Measurements from ENCODE around the gene CYTH3. TPM values are rescaled to one million over a fixed set of nuclear protein-coding genes. Genes with fewer than 3 reads are reported as not detected.

CYTH3 gene
- polyA plus RNA-seq, 1 donor (not counting 4 experiments of a cell fraction or from before 2014, with no cell fraction given) = 28.4 TPM

DNA sequence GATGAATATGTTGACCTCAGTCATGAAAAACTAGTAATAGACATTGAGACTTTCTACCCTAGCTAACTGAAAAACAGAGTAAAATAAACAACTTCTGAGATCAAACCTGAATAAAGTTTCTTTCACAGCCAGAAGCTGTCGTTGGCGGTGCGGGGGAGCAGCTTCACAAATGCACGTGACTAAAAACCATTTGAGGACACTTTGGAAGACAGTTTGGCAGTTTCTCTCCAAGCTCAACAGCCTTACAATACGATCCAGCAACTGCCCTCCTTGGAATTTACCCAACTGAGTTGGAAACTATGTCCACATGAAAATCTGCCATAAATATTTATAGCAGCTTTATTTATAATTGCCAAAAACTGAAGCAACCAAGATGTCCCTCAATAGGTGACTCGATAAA, 63.1 kb downstream of the CYTH3 start:
- H3K4me1 ChIP-seq (ENCODE audit: control insufficient read depth, extremely low read depth, insufficient read depth, low read length) = no peaks in the 10 kb centered on the region
- H3K27ac ChIP-seq (ENCODE audit: control insufficient read depth, insufficient read depth, low read length) = no peak overlapping the region
- H2AFZ ChIP-seq (ENCODE audit: control insufficient read depth, low read length) = no peak overlapping the region
- peaks cover 82% of the 10 kb centered on the region for H3K79me2 ChIP-seq (ENCODE audit: control insufficient read depth, insufficient read depth, low read length)
- peaks cover 3% of the 10 kb centered on the region for H3K9me1 ChIP-seq (ENCODE audit: control insufficient read depth, extremely low read depth, insufficient read depth, low read length)
- H4K20me1 ChIP-seq (ENCODE audit: control insufficient read depth, extremely low read depth, insufficient read depth, low read length) = no peaks in the 10 kb centered on the region
- H3K36me3 ChIP-seq (ENCODE audit: control insufficient read depth in 2 of 2, extremely low read depth in 1 of 2, insufficient read depth in 2 of 2, low read length in 2 of 2) = no peaks in the 10 kb centered on the region
- H3K27me3 ChIP-seq (ENCODE audit: control insufficient read depth, extremely low read depth, insufficient read depth, low read length) = no peaks in the 10 kb centered on the region
- H3K9ac ChIP-seq (ENCODE audit: control insufficient read depth, extremely low read depth, insufficient read depth, low read length) = no peak overlapping the region
- no peak overlapping the region for H3K4me2 ChIP-seq (ENCODE audit: control insufficient read depth, extremely low read depth, insufficient read depth, low read depth, low read length)
- dilution Hi-C loops (cut with MboI; ENCODE audit: extremely low pct_ligation_motif_present, low sequenced_read_pairs) = no loop called here
- TF ChIP-seq, protein P1, sequence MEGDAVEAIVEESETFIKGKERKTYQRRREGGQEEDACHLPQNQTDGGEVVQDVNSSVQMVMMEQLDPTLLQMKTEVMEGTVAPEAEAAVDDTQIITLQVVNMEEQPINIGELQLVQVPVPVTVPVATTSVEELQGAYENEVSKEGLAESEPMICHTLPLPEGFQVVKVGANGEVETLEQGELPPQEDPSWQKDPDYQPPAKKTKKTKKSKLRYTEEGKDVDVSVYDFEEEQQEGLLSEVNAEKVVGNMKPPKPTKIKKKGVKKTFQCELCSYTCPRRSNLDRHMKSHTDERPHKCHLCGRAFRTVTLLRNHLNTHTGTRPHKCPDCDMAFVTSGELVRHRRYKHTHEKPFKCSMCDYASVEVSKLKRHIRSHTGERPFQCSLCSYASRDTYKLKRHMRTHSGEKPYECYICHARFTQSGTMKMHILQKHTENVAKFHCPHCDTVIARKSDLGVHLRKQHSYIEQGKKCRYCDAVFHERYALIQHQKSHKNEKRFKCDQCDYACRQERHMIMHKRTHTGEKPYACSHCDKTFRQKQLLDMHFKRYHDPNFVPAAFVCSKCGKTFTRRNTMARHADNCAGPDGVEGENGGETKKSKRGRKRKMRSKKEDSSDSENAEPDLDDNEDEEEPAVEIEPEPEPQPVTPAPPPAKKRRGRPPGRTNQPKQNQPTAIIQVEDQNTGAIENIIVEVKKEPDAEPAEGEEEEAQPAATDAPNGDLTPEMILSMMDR (optimal IDR thresholded peaks at IDR 0.05 in 1 of 3, IDR thresholded peaks at IDR 0.05 in 1 of 3, conservative IDR thresholded peaks at IDR 0.05 in 1 of 3; ENCODE audit: extremely low read depth in 1 of 3, insufficient read depth in 2 of 3, low read length in 3 of 3) = no peak
- TF ChIP-seq EZH2 (IDR thresholded peaks at IDR 0.05; ENCODE audit: low read length) = no peak
- H3K9me3 ChIP-seq (ENCODE audit: control insufficient read depth, low read depth, low read length) = no peaks in the 10 kb centered on the region
- FAIRE-seq (no peak), DNase-seq (ENCODE audit: low read depth, low spot score) (no peak)
- no peak overlapping the region for H3K4me3 ChIP-seq (ENCODE audit: control insufficient read depth in 2 of 3, extremely low read depth in 1 of 3, insufficient read depth in 2 of 3, low read depth in 1 of 3, low read length in 3 of 3)

DNA sequence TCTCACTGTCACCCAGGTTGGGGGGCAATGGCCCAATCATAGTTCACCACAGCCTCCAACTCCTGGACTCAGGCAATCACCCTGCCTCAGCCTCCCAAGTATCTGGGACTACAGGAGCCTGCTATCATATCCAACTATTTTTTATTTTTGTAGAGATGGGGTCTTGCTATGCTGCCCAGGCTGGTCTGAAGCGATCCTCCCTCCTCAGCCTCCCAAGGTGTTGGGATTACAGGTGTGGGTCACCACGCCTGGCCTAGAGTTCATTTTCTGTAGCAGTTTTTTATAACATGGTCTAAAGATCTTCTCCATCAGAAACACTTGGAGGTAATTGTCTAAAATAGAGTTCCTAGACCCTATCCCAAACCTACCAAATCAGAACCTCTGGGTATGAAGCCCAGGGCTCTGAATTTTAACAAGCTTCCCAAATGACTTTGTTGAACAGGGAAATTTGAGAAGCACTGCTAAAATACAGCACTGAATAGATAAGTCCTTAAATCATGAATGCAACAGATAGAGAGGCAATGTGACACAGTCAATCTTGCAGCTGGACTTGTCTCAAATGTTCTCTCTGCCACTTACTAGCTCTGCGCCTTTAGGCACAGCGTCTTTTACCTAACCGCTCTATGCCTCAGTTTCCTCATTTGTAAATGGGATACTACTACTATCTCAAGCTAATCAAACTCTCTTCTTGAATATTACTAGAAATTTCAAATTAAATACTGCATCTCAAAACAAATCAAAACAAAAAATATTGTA, 63.7 kb downstream of the CYTH3 start:
- no peaks in the 10 kb centered on the region for H4K20me1 ChIP-seq (ENCODE audit: control insufficient read depth, extremely low read depth, insufficient read depth, low read length)
- H3K4me2 ChIP-seq (ENCODE audit: control insufficient read depth, extremely low read depth, insufficient read depth, low read depth, low read length) = no peak overlapping the region
- TF ChIP-seq, protein P1 (optimal IDR thresholded peaks at IDR 0.05 in 1 of 3, IDR thresholded peaks at IDR 0.05 in 1 of 3, conservative IDR thresholded peaks at IDR 0.05 in 1 of 3; ENCODE audit: extremely low read depth in 1 of 3, insufficient read depth in 2 of 3, low read length in 3 of 3) = no peak
- TF ChIP-seq EZH2 (IDR thresholded peaks at IDR 0.05; ENCODE audit: low read length) = no peak
- H3K9me1 ChIP-seq (ENCODE audit: control insufficient read depth, extremely low read depth, insufficient read depth, low read length) = peaks cover 3% of the 10 kb centered on the region
- H3K27ac ChIP-seq (ENCODE audit: control insufficient read depth, insufficient read depth, low read length) = no peak overlapping the region
- H3K36me3 ChIP-seq (ENCODE audit: control insufficient read depth in 2 of 2, extremely low read depth in 1 of 2, insufficient read depth in 2 of 2, low read length in 2 of 2) = no peaks in the 10 kb centered on the region
- H3K27me3 ChIP-seq (ENCODE audit: control insufficient read depth, extremely low read depth, insufficient read depth, low read length) = no peaks in the 10 kb centered on the region
- DNase-seq (ENCODE audit: low read depth, low spot score) (no peak), FAIRE-seq (no peak)
- H2AFZ ChIP-seq (ENCODE audit: control insufficient read depth, low read length) = no peak overlapping the region
- no peak overlapping the region for H3K4me3 ChIP-seq (ENCODE audit: control insufficient read depth in 2 of 3, extremely low read depth in 1 of 3, insufficient read depth in 2 of 3, low read depth in 1 of 3, low read length in 3 of 3)
- H3K9ac ChIP-seq (ENCODE audit: control insufficient read depth, extremely low read depth, insufficient read depth, low read length) = no peak overlapping the region
- H3K4me1 ChIP-seq (ENCODE audit: control insufficient read depth, extremely low read depth, insufficient read depth, low read length) = no peaks in the 10 kb centered on the region
- peaks cover 83% of the 10 kb centered on the region for H3K79me2 ChIP-seq (ENCODE audit: control insufficient read depth, insufficient read depth, low read length)
- no peaks in the 10 kb centered on the region for H3K9me3 ChIP-seq (ENCODE audit: control insufficient read depth, low read depth, low read length)
- dilution Hi-C loops (cut with MboI; ENCODE audit: extremely low pct_ligation_motif_present, low sequenced_read_pairs) = no loop called here
